Measurements from ENCODE around the gene SPEF1. TPM values are rescaled to one million over a fixed set of nuclear protein-coding genes. Genes with fewer than 3 reads are reported as not detected.
A peak's percentile ranks its signal among the peaks of the same experiment; 100 is the strongest.

SPEF1 gene
- total and polyA plus RNA-seq, 2 of the 13 experiments (the other 11 are each of a cell fraction or from before 2014, with no cell fraction given): 0.11 to 0.27 TPM

- TF ChIP-seq ZNF646 (CRISPR knock-in tag; IDR thresholded peaks at IDR 0.05) (no peak), ZNF615 (CRISPR knock-in tag; IDR thresholded peaks at IDR 0.05; ENCODE audit: borderline replicate concordance) (no peak), ZNF431 (CRISPR knock-in tag; IDR thresholded peaks at IDR 0.05; ENCODE audit: borderline replicate concordance, low read depth) (0 out of 2 replicates have a peak, but pooled peaks have one; percentile 45), MAX (IDR thresholded peaks at IDR 0.05) (peak; percentile 79), KDM5A (IDR thresholded peaks at IDR 0.05; ENCODE audit: borderline replicate concordance, low read length) (no peak), BORCS8-MEF2B (CRISPR knock-in tag; IDR thresholded peaks at IDR 0.05) (no peak), ZNF354B (CRISPR knock-in tag; IDR thresholded peaks at IDR 0.05) (no peak), SPEN (CRISPR knock-in tag; IDR thresholded peaks at IDR 0.05; ENCODE audit: low read depth) (peak; percentile 53), FOXO1 (CRISPR knock-in tag; IDR thresholded peaks at IDR 0.05) (no peak), NFIC (IDR thresholded peaks at IDR 0.05; ENCODE audit: low read length) (no peak), MXD3 (CRISPR knock-in tag; IDR thresholded peaks at IDR 0.05) (peak; percentile 21; the same call in 1 of the 2 replicates), ZSCAN21 (CRISPR knock-in tag; IDR thresholded peaks at IDR 0.05; ENCODE audit: borderline replicate concordance) (no peak; the same call in 1 of the 2 replicates), KLF15 (CRISPR knock-in tag; IDR thresholded peaks at IDR 0.05; ENCODE audit: borderline replicate concordance) (no peak; the same call in 1 of the 2 replicates), GABPB1 (CRISPR knock-in tag; IDR thresholded peaks at IDR 0.05) (peak; percentile 54; the same call in 1 of the 2 replicates), ZSCAN30 (CRISPR knock-in tag; IDR thresholded peaks at IDR 0.05) (no peak), HNRNPK (IDR thresholded peaks at IDR 0.05; ENCODE audit: low read depth, low read length, poor library complexity, severe bottlenecking) (peak; percentile 20), MEIS1 (CRISPR knock-in tag; IDR thresholded peaks at IDR 0.05; ENCODE audit: borderline replicate concordance) (no peak)
- TF ChIP-seq, protein P1, sequence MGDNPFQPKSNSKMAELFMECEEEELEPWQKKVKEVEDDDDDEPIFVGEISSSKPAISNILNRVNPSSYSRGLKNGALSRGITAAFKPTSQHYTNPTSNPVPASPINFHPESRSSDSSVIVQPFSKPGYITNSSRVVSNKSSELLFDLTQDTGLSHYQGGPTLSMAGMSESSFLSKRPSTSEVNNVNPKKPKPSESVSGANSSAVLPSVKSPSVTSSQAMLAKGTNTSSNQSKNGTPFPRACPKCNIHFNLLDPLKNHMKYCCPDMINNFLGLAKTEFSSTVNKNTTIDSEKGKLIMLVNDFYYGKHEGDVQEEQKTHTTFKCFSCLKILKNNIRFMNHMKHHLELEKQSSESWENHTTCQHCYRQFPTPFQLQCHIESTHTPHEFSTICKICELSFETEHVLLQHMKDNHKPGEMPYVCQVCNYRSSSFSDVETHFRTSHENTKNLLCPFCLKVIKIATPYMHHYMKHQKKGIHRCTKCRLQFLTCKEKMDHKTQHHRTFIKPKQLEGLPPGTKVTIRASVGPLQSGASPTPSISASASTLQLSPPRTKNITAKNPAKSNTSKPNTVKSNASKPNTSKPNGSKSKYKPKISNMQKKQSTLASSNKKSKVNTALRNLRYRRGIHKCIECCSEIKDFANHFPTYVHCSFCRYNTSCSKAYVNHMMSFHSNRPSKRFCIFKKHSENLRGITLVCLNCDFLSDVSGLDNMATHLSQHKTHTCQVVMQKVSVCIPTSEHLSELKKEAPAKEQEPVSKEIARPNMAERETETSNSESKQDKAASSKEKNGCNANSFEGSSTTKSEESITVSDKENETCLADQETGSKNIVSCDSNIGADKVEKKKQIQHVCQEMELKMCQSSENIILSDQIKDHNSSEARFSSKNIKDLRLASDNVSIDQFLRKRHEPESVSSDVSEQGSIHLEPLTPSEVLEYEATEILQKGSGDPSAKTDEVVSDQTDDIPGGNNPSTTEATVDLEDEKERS (CRISPR knock-in tag; IDR thresholded peaks at IDR 0.05): no peak
Measured at GRCh38 chr20:3785240-3786125, 4.2 kb upstream of the SPEF1 start (continued).
